Neuronal stem cell (in vitro differentiated cells): ENCODE results near the gene CUX1.

Experiments
- DNase-seq: peaks from one replicate; pipeline ENCODE4 v3.0.0-alpha.2; 2013; ENCODE audit warnings: low spot score
- H2AFZ ChIP-seq: one replicate; pipeline ENCODE4 v1.6.1; 2013; ENCODE audit warnings: mild to moderate bottlenecking, low read length, inconsistent platforms
- H2AK5ac ChIP-seq: 2 replicates; pipeline ENCODE4 v1.6.1; 2013; ENCODE audit warnings: low read depth, mild to moderate bottlenecking, inconsistent platforms, low read length, moderate library complexity, mixed read lengths
- H2BK120ac ChIP-seq: 2 replicates; pipeline ENCODE4 v1.6.1; 2013; ENCODE audit warnings: low read depth, mild to moderate bottlenecking, inconsistent platforms, low read length, moderate library complexity, mixed read lengths
- H2BK12ac ChIP-seq: one replicate; pipeline ENCODE4 v1.6.1; 2013; ENCODE audit warnings: low read length, inconsistent platforms
- H2BK15ac ChIP-seq: 2 replicates; pipeline ENCODE4 v1.6.1; 2013; ENCODE audit warnings: mild to moderate bottlenecking, low read length, inconsistent platforms, mixed read lengths
- H2BK5ac ChIP-seq: one replicate; pipeline ENCODE4 v1.6.1; 2013; ENCODE audit warnings: inconsistent platforms, mild to moderate bottlenecking, low read length, moderate library complexity
- H3K14ac ChIP-seq: one replicate; pipeline ENCODE4 v1.6.1; 2013; ENCODE audit warnings: low read length, inconsistent platforms
- H3K18ac ChIP-seq: 2 replicates; pipeline ENCODE4 v1.6.1; 2013; ENCODE audit warnings: low read length, inconsistent platforms
- H3K23ac ChIP-seq: 2 replicates; pipeline ENCODE4 v1.6.1; 2013; ENCODE audit warnings: low read depth, mild to moderate bottlenecking, mixed read lengths, low read length, inconsistent platforms; ENCODE audit not compliant: poor library complexity
- H3K27ac ChIP-seq: replicated peaks from 3 replicates; pipeline ENCODE4 v1.5.1; 2013; ENCODE audit warnings: low read length, inconsistent platforms
- H3K27me3 ChIP-seq, 3 experiments: 2 replicates each; pipeline ENCODE4 v1.6.1; 2013; ENCODE audit warnings: low read length in 3 of 3, mild to moderate bottlenecking in 2 of 3, inconsistent platforms in 1 of 3, low read depth in 1 of 3, mixed read lengths in 1 of 3, moderate library complexity in 1 of 3; ENCODE audit not compliant: control insufficient read depth in 3 of 3, insufficient read depth in 3 of 3
- H3K36me3 ChIP-seq, 2 donors: replicated peaks in 1 of 2; 2 replicates each; pipeline ENCODE4 v1.6.1; 2013; ENCODE audit warnings: low read length in 2 of 2; ENCODE audit not compliant: control insufficient read depth in 2 of 2, insufficient read depth in 2 of 2
- H3K4ac ChIP-seq: 2 replicates; pipeline ENCODE4 v1.6.1; 2013; ENCODE audit warnings: inconsistent platforms, mild to moderate bottlenecking, low read length, moderate library complexity
- H3K4me1 ChIP-seq, 2 donors: 1 replicate in 1 of 2; 2 replicates in 1 of 2; pipeline ENCODE4 v1.6.1; 2013; ENCODE audit warnings: low read length in 2 of 2, low read depth in 1 of 2; ENCODE audit not compliant: control insufficient read depth in 2 of 2, insufficient read depth in 1 of 2
- H3K4me2 ChIP-seq: one replicate; pipeline ENCODE4 v1.6.1; 2013; ENCODE audit warnings: mild to moderate bottlenecking, low read length, inconsistent platforms; ENCODE audit not compliant: insufficient read depth, poor library complexity, severe bottlenecking
- H3K4me3 ChIP-seq, 2 donors: 2 replicates each; pipeline ENCODE4 v1.5.1; 2013; ENCODE audit warnings: low read length in 2 of 2, mild to moderate bottlenecking in 2 of 2, inconsistent platforms in 1 of 2, moderate library complexity in 1 of 2
- H3K79me1 ChIP-seq: one replicate; pipeline ENCODE4 v1.6.1; 2013; ENCODE audit warnings: low read depth, mild to moderate bottlenecking, inconsistent platforms, low read length, moderate library complexity
- H3K9ac ChIP-seq: one replicate; pipeline ENCODE4 v1.6.1; 2013; ENCODE audit warnings: mild to moderate bottlenecking, low read depth, low read length, inconsistent platforms; ENCODE audit not compliant: poor library complexity
- H3K9me3 ChIP-seq, 2 donors: replicated peaks in 1 of 2; 2 replicates each; pipeline versions ENCODE3 to v1.6.1; 2013; ENCODE audit warnings: low read length in 2 of 2, mild to moderate bottlenecking in 2 of 2, inconsistent platforms in 1 of 2, low read depth in 1 of 2, mixed read lengths in 1 of 2, moderate library complexity in 1 of 2; ENCODE audit not compliant: control insufficient read depth in 2 of 2, insufficient read depth in 1 of 2
- H4K8ac ChIP-seq: one replicate; pipeline ENCODE4 v1.6.1; 2013; ENCODE audit warnings: low read depth, mild to moderate bottlenecking, inconsistent platforms, low read length, moderate library complexity
- H4K91ac ChIP-seq: one replicate; pipeline ENCODE4 v1.6.1; 2013; ENCODE audit warnings: low read length, low read depth, mild to moderate bottlenecking, inconsistent platforms; ENCODE audit not compliant: poor library complexity
- WGBS, 2 donors: extraction: QIAGEN DNeasy Blood & Tissue Kit; methylation state at CpG; one replicate each; pipeline ENCODE4 v1.1.7; 2013; ENCODE audit warnings: missing lambda C conversion rate in 2 of 2, mixed read lengths in 1 of 2; ENCODE audit not compliant: insufficient read length in 2 of 2, insufficient replicate concordance in 1 of 2; ENCODE audit errors: extremely low coverage in 2 of 2; 5-methylcytosine and 5-hydroxymethylcytosine counted together

CUX1 gene

DNA sequence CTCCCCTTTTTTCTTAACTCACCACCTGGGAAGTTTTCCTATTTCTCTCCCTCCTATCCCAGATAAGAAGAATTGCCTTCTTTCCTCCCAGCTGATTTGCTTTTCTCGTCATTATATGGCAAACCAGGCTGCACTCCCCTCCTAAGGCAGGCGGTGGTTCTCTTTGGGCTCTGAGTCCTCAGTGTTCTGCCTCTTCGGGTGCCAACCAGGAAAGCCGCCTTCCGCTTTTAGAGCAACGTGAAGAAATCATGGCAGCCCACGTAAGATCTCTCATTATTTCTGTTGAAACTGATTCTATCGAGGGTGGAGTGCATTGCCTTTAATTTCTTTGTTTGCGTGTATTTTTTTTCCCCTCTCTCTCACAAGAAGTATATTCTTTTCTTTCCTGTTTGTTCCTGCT is 141.9 kb downstream of the CUX1 start:
- Histone ChIP-seq H3K79me1 (peaks cover 8% of the 10 kb centered on the region), H3K4me3 (no peak overlapping the region), H3K27ac (no peak overlapping the region)

DNA sequence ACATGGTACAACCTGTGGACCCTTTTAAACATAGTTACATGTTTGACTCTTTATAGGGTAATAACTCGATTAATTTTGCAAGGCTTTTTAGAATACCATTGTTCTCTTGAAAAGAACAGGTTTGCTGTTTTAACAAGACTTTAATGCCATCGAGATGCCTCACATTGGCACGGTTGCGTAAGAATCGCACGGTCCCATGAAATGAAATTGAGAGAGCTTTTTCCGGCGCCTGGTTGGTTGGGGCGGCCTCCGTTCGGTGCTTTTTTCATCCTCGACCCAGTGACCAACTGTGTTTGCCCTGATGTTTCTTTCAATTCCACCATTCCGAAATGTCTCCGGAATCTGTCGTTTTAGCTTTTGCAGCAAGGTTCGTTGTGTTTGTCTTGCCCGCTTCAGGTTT is 142.4 kb downstream of the CUX1 start:
- Histone ChIP-seq H2AK5ac (no peak overlapping the region), H3K4ac (no peak overlapping the region), H3K9ac (no peak overlapping the region), H3K36me3 (peaks cover 0 to under 1% of the 10 kb centered on the region in 2 donors), H2BK5ac (no peak overlapping the region), H2AFZ (no peak overlapping the region), H4K8ac (no peak overlapping the region), H3K4me3 (no peak overlapping the region), H2BK12ac (no peak overlapping the region), H3K9me3 (no peaks in the 10 kb centered on the region), H3K14ac (no peak overlapping the region), H3K27me3 (no peaks in the 10 kb centered on the region), H2BK15ac (no peak overlapping the region), H3K27ac (no peak overlapping the region), H3K79me1 (peaks cover 8% of the 10 kb centered on the region), H3K18ac (no peak overlapping the region), H2BK120ac (no peak overlapping the region), H3K23ac (no peak overlapping the region), H4K91ac (no peak overlapping the region), H3K4me2 (no peak overlapping the region), H3K4me1 (peaks cover 0 to 4% of the 10 kb centered on the region in 2 donors)
- no CpG with 5 or more reads among the region's 17 CpGs for WGBS, 2 donors
- no peak for DNase-seq

More for the DNA sequence above, 141.9 kb downstream of the CUX1 start:
- H3K4me1 ChIP-seq, result peaks cover 0 to 4% of the 10 kb centered on the region in 2 donors
- no peak overlapping the region for H2BK12ac ChIP-seq
- WGBS, 2 donors, result no CpG with 5 or more reads among the region's 9 CpGs
- no peak overlapping the region for H4K91ac ChIP-seq
- no peak overlapping the region for H2BK5ac ChIP-seq
- no peak overlapping the region for H3K23ac ChIP-seq
- DNase-seq, result no peak
- H2AFZ ChIP-seq, result no peak overlapping the region
- no peak overlapping the region for H2BK15ac ChIP-seq
- H3K18ac ChIP-seq, result no peak overlapping the region
- H3K9ac ChIP-seq, result no peak overlapping the region
- no peak overlapping the region for H3K14ac ChIP-seq
- no peak overlapping the region for H3K4ac ChIP-seq
- H3K9me3 ChIP-seq, result peaks cover 0 to 2% of the 10 kb centered on the region in 2 donors
- H3K27me3 ChIP-seq, result no peaks in the 10 kb centered on the region
- no peak overlapping the region for H2AK5ac ChIP-seq
- no peak overlapping the region for H3K4me2 ChIP-seq
- peaks cover 0 to 2% of the 10 kb centered on the region in 2 donors for H3K36me3 ChIP-seq
- H4K8ac ChIP-seq, result no peak overlapping the region
- H2BK120ac ChIP-seq, result no peak overlapping the region

GRCh38 chr7:101960323-101960722 is 142.9 kb downstream of the CUX1 start:
- Histone ChIP-seq H3K4me1 (peaks cover 0 to 3% of the 10 kb centered on the region in 2 donors), H3K9ac (no peak overlapping the region)
- WGBS, 2 donors, result no CpG with 5 or more reads among the region's 4 CpGs

DNA sequence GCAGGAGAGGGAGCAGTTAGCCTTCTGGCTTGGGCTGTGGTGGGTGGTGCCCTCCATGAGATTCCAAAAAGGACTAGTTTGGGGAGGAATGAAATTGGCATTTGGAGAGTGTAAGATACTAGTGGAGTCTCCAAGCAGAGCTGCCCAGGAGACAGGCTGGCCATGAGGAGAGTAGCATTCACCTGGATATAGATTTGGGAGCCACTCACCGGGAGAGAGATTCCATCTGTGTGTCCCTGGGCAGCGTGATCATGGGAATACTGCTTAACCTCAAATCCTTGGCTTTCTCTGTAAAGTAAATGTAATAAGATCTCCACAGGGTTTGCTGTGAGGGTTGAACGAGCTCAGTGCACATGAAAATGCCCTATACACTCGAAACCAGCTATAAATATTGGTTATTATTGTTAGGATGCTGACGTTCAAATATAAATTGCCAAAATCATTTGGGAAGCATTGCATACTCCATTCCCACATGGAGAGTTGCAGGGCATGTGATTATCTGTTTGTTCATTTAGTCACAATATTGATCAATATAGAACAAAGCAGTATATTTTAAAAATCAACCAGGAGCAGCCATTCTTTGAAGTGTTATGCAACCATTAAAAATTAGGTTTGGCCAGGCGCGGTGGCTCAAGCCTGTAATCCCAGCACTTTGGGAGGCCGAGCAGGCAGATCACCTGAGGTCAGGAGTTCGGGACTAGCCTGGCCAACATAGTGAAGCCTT is 143.7 kb downstream of the CUX1 start:
- Histone ChIP-seq H3K27ac (no peak overlapping the region), H2BK15ac (no peak overlapping the region), H3K79me1 (peaks cover 10% of the 10 kb centered on the region), H2BK12ac (no peak overlapping the region), H3K9ac (no peak overlapping the region), H2BK5ac (no peak overlapping the region), H2AK5ac (no peak overlapping the region), H3K14ac (no peak overlapping the region), H4K8ac (no peak overlapping the region), H3K27me3 (no peaks in the 10 kb centered on the region), H3K4me3 (no peak overlapping the region), H3K9me3 (no peaks in the 10 kb centered on the region), H3K4me1 (no peaks in the 10 kb centered on the region), H2AFZ (no peak overlapping the region), H3K36me3 (peaks cover 0 to 2% of the 10 kb centered on the region in 2 donors), H3K23ac (no peak overlapping the region), H2BK120ac (no peak overlapping the region), H3K4me2 (no peak overlapping the region), H3K4ac (no peak overlapping the region), H3K18ac (no peak overlapping the region), H4K91ac (no peak overlapping the region)
- WGBS, 2 donors, result no CpG with 5 or more reads among the region's 9 CpGs
- no peak for DNase-seq

More at GRCh38 chr7:101960323-101960722, 142.9 kb downstream of the CUX1 start:
- Histone ChIP-seq H3K4me3 (no peak overlapping the region), H3K9me3 (no peaks in the 10 kb centered on the region), H4K91ac (no peak overlapping the region), H3K18ac (no peak overlapping the region), H2BK120ac (no peak overlapping the region), H2BK5ac (no peak overlapping the region), H3K36me3 (peaks cover 0 to 2% of the 10 kb centered on the region in 2 donors), H2AFZ (no peak overlapping the region), H2BK15ac (no peak overlapping the region), H3K27ac (no peak overlapping the region), H2AK5ac (no peak overlapping the region), H4K8ac (no peak overlapping the region), H3K4ac (no peak overlapping the region), H3K4me2 (no peak overlapping the region), H3K27me3 (no peaks in the 10 kb centered on the region), H3K23ac (no peak overlapping the region), H3K14ac (no peak overlapping the region), H3K79me1 (peaks cover 8% of the 10 kb centered on the region), H2BK12ac (no peak overlapping the region)
- DNase-seq, result no peak
